GM18499 (cell line): ENCODE data around the gene GNB1.
"Not testable (repeated sequence)": the region's sequence is repeated elsewhere in the genome, so short reads cannot be mapped to it uniquely, and the experiment has no call there.

ENCODE experiments used
- ATAC-seq: cut with Tn5 transposase; IDR thresholded peaks from one replicate; pipeline ENCODE4 v1.9.1; 2021; ENCODE audit warnings: moderate number of reproducible peaks; ENCODE audit not compliant: insufficient read depth, unreplicated experiment

Gene GNB1

DNA sequence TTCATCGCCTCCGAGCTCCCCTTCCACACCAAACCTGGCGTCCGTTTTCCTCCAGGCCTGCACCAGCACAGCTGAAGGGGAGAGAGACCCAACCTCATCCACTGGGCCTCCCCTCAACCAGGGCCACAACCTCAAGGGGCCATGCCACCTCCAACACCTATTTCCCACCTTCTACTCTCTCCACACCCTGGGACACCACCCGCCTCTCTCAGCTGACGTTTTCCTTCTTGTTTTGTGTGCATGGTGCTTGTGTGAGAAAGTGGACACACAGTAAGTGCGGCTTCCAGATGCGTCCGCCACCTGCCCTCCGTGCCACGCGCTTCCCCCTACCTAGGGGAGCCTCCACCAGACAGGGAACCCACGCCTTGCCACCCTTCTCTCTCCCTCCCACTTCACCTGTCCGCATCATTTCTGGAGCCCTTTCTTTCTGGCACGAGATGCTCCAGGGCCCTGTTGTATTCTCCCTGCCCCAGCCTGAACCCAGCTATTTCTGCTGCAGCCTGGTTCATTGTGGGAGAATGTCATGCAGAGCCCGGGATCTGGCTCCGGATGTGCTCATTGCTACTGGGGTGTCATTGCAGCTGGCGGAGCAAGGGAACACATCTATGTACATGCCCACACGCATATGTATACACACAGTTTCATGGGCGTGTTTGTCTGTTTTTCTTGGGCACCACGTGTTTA is 1.3 kb upstream of the GNB1 start:
- no peak for ATAC-seq

DNA sequence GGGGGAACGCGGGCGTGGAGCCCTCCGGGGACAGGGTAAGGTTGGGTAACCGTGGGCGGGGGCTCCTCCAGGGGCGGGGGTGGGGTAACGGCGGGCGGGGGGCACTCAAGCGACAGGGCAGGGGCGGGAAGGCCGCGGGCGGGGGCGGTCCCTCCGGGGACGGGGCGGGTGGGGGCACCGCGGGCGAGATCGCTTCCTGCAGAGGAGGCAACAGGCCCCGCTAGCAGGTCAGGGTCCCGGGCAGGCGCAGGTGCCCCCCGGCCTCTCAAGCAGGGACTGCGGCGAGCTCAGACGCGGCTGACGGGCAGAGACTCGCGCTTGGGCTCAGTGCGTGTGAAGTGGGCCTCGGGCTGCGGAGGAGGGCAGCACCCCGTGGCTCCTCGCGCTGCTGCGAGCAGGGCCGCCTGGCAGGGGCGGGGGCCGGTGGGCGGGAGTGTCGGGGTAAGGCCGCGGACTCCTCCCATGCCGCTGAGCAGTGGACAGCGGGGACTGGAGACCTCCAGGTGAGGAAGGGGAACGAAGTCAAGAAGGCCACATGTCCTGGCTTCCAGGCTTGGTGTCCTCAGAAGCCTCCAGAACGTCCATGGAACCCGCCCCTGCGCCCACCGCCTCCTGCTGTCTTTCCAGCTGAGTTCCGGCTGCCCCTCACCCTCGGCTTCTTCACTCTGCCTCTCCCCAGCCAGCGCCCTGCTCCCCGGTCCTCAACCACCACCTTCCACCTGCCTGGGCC is 627 bp upstream of the GNB1 start:
- ATAC-seq, result no peak

DNA sequence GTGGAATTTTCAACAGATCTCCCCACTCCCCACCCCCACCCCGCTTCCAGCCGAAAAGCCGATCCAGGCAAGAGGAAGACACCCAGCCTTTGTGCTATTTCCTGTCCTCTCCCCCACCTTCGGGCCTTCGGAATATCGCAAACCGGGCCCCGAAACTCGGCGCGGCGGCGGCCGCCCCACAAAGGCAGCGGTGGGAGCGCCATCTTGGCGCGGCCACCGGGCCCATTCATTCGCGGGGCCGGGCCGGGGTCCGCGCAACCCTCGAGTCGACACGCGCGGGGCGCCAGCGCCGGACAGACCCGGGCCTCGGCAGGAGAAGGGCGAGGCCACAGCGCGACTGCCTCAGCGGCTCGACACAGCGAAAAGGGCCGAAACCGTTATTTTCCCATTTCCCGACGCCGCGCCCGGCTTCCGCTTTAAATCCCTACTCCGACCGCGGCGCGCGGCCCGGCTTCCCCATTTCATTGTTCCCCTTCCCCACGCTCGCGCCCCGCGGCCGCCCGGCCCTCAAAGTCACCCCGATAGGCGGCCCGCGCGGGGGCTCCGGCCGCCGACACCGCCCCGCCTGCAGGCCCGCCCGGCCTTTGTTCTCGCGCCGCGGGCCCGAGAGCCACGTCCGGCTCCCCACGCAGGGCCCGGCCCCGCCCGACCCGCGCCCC is 911 bp downstream of the GNB1 start:
- no peak for ATAC-seq

DNA sequence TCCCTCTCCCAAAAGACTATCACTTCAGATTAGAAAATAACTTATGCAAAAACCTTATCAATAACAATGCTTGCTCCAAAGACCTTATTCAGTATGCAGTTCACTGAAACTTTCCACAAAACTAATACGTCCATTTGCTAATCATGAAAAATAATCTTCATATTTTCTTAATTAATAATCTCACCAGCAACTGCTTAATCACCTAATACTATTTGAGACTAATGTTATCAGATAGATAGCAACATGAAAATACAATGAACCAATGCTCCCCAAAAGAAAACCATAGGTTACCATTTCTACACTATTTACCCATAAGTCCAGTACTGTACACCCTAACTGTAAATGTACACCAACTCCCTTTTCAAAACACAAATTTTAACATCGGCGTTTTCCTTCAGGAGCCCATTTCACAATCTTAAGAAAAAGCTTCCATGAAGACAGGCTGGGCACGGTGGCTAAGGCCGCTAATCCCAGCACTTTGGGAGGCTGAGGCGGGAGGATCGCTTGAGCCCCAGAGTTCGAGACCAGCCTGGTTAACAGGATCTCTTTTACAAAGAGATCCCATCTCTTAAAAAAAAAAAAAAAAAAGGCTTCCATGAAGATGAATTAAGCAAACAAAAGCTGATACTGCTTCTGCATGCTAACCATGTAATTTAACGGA is 1.7 kb downstream of the GNB1 start:
- no peak for ATAC-seq

DNA sequence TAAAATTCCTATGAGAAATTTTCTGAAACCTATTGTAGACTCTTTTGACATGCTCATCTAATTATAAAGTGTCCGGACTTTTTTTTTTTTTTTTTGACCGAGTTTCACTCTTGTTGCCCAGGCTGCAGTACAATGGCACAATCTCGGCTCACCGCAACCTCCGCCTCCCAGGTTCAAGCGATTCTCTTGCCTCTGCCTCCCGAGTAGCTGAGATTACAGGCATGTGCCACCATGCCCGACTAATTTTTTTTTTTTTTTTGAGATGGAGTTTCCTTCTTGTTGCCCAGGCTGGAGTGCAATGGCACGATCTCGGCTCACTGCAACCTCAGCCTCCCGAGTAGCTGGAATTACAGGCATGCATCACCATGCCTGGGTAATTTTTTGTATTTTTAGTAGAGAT is 7.0 kb downstream of the GNB1 start:
- ATAC-seq, result not testable (repeated sequence)

DNA sequence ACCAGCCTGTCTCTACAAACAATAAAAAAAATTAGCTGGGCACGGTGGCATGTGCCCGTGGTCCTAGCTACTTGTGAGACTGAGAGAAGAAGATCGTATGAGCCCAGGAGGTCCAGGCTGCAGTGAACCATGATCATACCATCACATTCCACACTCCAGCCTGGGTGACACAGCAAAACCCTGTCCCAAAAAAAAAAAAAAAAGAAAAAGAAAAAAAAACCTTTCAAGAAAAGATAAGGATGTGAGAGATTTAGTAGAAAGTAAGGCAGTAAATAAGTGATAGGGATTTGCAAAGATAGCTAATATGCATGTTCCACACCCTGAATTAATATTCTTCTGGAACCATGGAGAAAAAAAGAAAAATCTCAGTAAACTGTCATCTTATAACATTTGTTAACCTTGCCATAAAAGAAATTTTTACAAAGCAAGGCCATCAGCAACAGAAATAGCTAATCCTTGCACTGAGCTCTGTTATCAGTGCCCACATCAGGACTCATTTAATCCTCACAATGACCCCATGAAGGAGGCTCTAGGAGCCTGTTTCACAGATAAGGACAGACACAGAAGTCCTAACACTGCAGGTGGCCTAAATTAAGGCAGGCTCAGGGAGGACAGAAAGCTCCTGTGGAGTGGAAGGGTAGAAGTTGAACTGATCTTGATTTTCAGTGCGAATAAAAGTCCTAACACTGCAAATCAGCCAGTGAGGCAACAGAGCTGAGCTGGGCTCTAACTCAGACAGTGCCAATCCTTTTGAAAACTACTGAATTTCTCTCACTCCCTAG is 7.6 kb downstream of the GNB1 start:
- no peak for ATAC-seq

DNA sequence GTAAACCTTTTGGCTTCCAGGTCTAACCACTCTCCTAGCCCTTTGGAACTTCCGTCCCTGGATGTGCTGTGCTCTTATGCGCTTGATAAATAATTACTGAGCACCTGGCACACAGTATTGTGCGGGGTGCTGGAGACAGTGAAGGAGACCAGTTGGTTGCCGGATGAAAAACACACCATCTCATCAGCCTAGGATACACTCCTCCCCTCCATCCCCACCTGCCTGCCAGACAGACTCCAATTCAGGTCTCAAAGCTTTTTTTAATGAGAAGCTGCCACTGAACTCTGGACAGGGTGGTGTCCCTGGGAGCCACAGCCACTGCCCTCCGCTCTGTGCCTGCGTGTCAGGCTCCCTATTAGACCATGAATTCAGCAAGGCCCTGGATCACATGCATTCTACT is 9.2 kb downstream of the GNB1 start:
- ATAC-seq, result no peak

DNA sequence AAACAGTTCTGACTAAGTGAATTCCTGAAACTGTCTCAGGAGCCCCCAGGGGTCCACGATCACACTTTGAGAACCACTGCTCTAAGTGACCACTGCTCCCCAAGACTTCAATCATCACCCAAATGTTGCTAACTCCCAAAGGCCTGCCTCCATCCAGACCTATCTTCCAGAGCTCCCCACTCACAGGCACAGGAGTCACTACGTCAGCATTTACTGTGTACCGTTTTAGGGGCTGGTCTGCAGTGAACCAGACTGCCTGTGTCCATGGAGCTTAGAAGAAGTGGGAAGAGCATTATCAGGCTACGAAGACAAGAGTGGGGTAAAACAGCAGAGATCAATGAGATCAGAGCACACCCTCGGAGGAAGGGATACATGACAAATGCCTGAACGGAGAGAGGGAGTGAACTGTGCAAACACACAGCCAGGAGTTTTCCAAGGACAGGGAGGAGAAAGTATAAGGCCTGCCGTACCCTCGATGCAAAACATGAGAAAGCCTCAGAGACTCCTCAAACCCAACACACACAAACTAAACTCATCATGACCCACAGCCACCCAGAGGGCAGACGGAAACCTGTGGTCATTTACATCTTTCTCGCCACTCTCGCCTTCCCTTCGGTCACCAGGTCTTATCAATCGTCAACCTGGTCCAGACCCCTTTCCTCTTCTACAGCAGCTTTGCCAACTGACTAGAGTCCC is 10.1 kb downstream of the GNB1 start:
- no peak for ATAC-seq

DNA sequence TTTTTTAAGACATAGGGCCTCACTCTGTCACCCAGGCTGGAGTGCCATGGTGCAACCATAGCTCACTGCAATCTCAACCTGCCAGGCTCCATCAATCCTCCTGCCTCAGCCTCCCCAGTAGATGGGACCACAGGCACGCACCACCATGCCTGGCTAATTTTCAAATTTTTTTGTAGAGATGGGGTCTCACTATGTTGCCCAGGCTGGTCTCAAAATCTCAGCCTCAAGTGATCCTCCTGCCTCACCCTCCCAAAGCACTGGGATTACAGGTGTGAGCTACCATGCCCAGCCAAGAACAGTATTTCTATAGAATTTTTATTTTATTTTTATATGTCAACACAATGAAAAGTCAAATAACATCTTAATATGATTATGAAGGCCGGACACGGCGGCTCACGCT is 10.9 kb downstream of the GNB1 start:
- ATAC-seq, result no peak

DNA sequence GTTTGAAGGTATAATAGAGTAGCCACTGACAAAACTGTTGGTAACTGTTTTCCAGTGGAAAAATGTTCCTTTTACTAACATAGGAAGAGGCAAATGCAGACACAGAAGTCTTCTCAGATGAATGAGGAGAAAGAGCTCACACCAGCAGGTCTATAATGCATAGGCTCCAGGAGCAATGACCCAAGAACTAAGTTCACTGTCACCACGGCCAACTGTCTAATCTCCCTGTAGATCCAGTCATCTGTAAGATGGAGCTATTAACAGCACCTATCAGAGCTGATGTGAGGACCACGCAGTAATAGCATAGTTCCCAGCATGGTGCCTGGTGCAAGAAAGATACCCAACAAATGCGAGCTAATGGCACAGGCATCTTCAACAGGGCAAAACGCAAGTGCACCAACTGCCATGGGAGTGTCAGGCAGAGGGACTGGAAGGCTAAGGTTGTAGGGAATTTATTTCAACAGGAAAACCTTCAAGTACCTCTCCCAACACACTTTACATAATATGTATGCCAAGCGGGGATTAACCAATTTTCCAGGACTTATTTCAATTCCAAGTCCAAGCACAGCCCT is 12.9 kb downstream of the GNB1 start:
- no peak for ATAC-seq

DNA sequence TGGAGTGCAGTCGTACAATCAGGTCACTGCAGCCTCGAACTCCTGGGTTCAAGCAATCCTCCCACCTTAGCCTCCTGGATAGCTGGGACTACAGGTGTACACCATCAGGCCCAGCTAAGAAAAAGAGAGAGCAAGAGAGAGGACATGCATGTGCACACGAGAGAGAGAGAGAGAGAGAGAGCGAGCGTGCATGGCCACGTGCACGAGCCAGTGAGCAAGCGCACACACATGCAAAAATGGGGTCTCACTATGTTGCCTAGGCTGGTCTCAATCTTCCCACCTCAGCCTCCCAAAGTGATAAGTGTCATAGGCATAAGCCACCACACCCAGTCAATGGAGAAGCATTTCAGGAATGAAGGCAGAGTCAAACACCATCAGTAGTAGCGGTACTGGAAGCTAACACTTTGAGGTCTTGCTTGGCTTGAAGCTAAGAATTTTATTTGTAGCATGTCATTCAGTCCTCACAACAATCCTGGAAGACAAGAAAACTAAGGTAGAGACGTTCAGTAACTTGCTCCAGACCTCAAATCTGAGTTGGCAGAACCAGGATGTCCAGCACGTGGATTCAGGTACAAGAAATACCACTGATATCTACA is 14.5 kb downstream of the GNB1 start:
- ATAC-seq, result no peak

DNA sequence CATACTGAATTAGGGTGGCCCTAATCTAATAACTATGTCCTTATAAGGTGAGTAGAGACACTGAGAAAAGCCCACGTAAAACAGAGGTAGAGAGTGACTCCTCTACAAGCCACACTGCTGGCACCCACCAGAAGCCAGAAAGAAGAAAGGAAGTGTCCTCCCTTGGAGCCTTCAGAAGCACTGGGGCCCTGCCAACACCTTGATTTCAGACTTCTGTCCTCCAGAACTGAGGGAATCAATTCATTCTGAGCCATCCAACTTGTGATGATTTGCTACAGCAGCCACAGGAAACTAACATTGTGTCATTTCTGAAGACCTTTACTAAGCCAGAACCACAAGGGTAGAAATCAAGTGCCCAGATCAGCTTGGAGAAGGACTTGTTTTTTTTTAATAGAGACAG is 15.0 kb downstream of the GNB1 start:
- ATAC-seq, result no peak

DNA sequence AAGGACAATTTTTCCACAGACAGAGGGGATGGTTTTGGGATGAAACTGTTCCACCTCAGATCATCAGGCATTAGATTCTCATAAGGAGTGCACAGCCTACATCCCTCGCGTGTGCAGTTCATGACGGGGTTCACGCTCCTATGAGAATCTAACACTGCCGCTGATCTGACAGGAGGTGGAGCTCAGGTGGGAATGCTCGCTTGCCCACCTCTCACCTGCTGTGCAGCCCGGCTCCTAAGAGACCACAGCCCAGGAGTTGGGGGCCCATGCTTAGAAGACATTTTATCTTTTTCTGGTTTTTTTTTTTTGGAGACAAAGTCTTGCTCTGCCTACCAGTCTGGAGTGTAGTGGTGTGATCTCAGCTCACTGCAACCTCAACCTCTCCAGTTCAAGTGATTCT is 16.0 kb downstream of the GNB1 start:
- no peak for ATAC-seq

DNA sequence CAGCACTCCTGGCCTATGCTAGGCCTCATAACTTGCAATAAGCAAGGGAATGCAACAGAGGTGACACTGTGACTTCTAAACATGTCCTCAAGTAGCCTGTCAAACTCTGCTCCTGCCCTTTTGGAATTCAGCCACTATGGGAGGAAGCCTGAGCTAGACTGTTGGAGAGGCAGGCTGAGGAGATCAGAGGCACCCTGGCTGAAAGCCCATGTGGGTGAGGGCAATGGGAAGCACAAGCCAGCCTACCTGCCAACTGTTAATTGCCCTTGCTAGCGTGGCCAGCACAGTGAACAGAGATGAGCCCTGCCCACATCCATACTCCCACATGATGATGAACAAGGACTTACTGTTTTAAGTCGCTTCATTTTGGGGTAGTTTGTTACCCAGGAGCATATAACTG is 17.7 kb downstream of the GNB1 start:
- ATAC-seq, result no peak

DNA sequence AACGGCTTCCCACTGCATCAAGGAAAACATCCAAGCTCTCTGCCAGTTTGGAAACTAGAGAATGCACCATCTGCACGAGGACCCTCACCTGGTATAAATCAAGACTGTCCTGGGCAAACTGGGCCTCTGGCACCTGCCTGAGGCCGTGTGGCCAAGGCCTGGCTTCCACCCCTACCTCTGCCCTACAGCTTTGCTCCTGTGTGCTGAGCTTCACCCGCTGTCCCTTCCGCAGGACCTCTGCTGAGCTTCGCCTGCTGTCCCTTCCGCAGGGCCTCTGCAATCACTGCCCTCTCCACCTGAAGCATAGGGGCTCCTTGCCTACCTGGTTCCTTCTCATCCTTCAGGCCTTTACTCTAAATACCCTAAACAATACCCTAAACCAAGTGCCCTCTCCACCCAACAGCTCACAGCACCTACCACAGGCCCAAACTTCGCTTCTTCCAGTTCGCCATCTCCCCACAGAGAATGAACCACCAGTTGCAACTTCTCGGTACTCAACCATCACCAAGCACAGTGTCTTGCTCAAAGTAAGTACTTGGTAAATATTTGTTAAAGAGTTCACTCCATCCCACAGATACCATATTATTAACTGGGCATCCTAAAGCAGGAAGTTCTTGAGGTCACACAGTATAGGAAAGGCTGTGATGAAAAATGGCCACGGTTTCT is 18.4 kb downstream of the GNB1 start:
- ATAC-seq, result no peak

DNA sequence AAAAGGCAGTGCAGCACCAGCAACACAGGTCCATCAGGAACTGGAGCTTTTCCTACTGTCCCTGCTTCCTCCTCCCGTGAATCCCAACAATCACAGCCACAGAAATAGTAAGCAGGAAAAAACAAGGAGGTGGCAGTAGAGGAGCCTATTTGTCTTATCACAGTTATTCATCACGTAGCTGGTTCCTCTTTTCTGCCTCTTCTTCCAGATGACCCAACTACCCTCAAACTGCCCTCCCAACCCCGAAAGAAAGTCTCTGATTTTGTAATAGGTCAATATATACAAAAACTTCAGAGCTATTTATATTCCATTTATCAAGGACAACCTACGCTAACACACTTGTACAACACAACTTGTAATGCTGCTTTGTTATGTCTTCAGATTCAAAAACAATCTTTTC is 21.4 kb downstream of the GNB1 start:
- no peak for ATAC-seq

DNA sequence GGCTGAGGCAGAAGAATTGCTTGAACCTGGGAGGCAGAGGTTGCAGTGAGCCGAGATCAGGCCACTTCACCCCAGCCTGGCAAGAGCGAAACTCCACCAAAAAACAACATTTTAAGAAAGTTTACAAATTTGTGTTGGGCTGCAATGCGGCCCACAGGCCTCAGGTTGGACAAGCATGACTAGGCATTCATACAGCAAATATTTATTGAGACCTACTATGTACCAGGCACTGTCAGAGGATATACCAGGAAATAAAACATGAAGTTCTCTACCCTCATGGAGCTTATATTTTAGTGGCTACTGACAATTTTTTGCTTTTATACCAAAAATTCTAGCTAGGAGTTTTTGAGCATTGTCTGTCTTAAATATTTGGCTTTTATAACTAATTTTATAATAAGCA is 23.7 kb downstream of the GNB1 start:
- no peak for ATAC-seq

DNA sequence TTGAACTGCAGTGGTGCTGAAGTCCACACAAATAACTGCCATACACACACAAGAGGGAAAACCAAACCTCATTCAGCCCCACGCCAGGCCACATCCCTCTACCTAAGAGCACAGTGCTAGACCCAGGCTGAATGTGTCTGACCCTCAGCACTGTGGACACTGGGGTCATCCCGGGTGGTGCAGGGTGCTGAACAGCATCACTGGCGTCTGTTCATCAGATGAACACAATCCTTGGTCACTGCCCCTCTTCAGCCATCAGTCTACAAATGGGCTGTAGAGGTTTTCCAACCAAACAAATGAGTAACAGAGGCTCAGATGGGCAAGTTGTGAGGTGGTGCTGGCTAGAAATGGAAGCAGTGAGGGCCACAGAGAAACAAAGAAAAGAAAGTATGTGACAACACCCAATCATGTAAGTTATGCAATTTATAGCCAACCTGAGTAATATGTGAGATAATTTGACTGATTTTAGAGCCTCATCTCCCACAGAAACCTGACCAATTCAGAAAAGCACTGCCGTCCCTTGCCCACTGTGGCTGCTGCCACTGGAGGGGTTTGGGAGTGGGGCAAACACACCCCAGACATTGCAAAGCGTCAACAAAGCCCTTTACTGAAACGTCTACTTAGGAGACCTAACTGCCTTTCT is 27.9 kb downstream of the GNB1 start:
- ATAC-seq, result no peak
